H9 (cell line): ENCODE results near the gene HNF1B. TPM values are rescaled to one million over a fixed set of nuclear protein-coding genes. Genes with fewer than 3 reads are reported as not detected.

Experiments
- DNase-seq: peaks from one replicate; pipeline ENCODE4 v3.0.0-alpha.2; 2017
- H2AFZ ChIP-seq: one replicate; pipeline ENCODE4 v1.6.1; 2013; ENCODE audit warnings: mild to moderate bottlenecking, low read length, control low read depth, moderate library complexity
- H2AK5ac ChIP-seq: 2 replicates; pipeline ENCODE4 v1.6.1; 2013; ENCODE audit warnings: low read length, control low read depth, mixed read lengths; ENCODE audit not compliant: insufficient read length
- H2BK120ac ChIP-seq: one replicate; pipeline ENCODE4 v1.6.1; 2013; ENCODE audit warnings: low read depth, mild to moderate bottlenecking, low read length, control low read depth, inconsistent platforms; ENCODE audit not compliant: poor library complexity, severe bottlenecking
- H2BK12ac ChIP-seq: 2 replicates; pipeline ENCODE4 v1.6.1; 2013; ENCODE audit warnings: low read length, control low read depth, mixed read lengths, low read depth; ENCODE audit not compliant: insufficient read length
- H2BK15ac ChIP-seq: 2 replicates; pipeline ENCODE4 v1.6.1; 2013; ENCODE audit warnings: low read depth, low read length, control low read depth
- H2BK20ac ChIP-seq: one replicate; pipeline ENCODE4 v1.6.1; 2013; ENCODE audit warnings: low read depth, mild to moderate bottlenecking, low read length, control low read depth, inconsistent platforms; ENCODE audit not compliant: poor library complexity, severe bottlenecking
- H2BK5ac ChIP-seq: 2 replicates; pipeline ENCODE4 v1.6.1; 2013; ENCODE audit warnings: low read length, control low read depth, mixed read lengths; ENCODE audit not compliant: insufficient read length
- H3K14ac ChIP-seq: 2 replicates; pipeline ENCODE4 v1.6.1; 2013; ENCODE audit warnings: low read length, control low read depth; ENCODE audit not compliant: insufficient read depth
- H3K18ac ChIP-seq: 2 replicates; pipeline ENCODE4 v1.6.1; 2013; ENCODE audit warnings: low read depth, mild to moderate bottlenecking, mixed read lengths, low read length, control low read depth; ENCODE audit not compliant: insufficient read length
- H3K23ac ChIP-seq: 2 replicates; pipeline ENCODE4 v1.6.1; 2013; ENCODE audit warnings: low read length, control low read depth, mixed read lengths, low read depth; ENCODE audit not compliant: insufficient read length
- H3K23me2 ChIP-seq: 2 replicates; pipeline ENCODE4 v1.6.1; 2013; ENCODE audit warnings: low read depth, mild to moderate bottlenecking, mixed read lengths, low read length, control low read depth; ENCODE audit not compliant: insufficient read length, poor library complexity, severe bottlenecking
- H3K27ac ChIP-seq: 2 replicates; pipeline ENCODE4 v1.5.1; 2013; ENCODE audit warnings: low read length, control low read depth, mixed read lengths, low read depth; ENCODE audit not compliant: insufficient read length
- H3K27me3 ChIP-seq: 2 replicates; pipeline ENCODE4 v1.6.1; 2013; ENCODE audit warnings: low read length, control low read depth, inconsistent platforms; ENCODE audit not compliant: insufficient read depth
- H3K4ac ChIP-seq: 2 replicates; pipeline ENCODE4 v1.6.1; 2013; ENCODE audit warnings: low read depth, mild to moderate bottlenecking, control low read depth, inconsistent platforms, low read length, moderate library complexity
- H3K4me1 ChIP-seq: 2 replicates; pipeline ENCODE4 v1.6.1; 2013; ENCODE audit warnings: low read length, control low read depth, inconsistent platforms; ENCODE audit not compliant: insufficient read depth
- H3K4me2 ChIP-seq: 2 replicates; pipeline ENCODE4 v1.6.1; 2013; ENCODE audit warnings: low read length, control low read depth, mixed read lengths; ENCODE audit not compliant: insufficient read length, insufficient read depth
- H3K56ac ChIP-seq: 2 replicates; pipeline ENCODE4 v1.6.1; 2013; ENCODE audit warnings: low read depth, mild to moderate bottlenecking, mixed read lengths, low read length, control low read depth; ENCODE audit not compliant: insufficient read length
- H3K79me1 ChIP-seq: 2 replicates; pipeline ENCODE4 v1.6.1; 2013; ENCODE audit warnings: low read depth, mild to moderate bottlenecking, moderate library complexity, low read length, control low read depth, inconsistent platforms; ENCODE audit not compliant: insufficient read depth, poor library complexity, severe bottlenecking
- H3K79me2 ChIP-seq: 2 replicates; pipeline ENCODE4 v1.6.1; 2013; ENCODE audit warnings: low read length, control low read depth, inconsistent platforms; ENCODE audit not compliant: insufficient read depth
- H3K9ac ChIP-seq: 2 replicates; pipeline ENCODE4 v1.6.1; 2013; ENCODE audit warnings: low read length, control low read depth, mixed read lengths; ENCODE audit not compliant: insufficient read length; ENCODE audit errors: extremely low read depth
- H3K9me3 ChIP-seq: one replicate; pipeline ENCODE4 v1.6.1; 2013; ENCODE audit warnings: low read depth, low read length, inconsistent platforms; ENCODE audit not compliant: control insufficient read depth
- H3T11ph ChIP-seq: one replicate; pipeline ENCODE4 v1.6.1; 2013; ENCODE audit warnings: mild to moderate bottlenecking, low read length, control low read depth, inconsistent platforms
- H4K20me1 ChIP-seq: one replicate; pipeline ENCODE4 v1.6.1; 2013; ENCODE audit not compliant: control insufficient read depth, insufficient read length, insufficient read depth
- H4K5ac ChIP-seq: 2 replicates; pipeline ENCODE4 v1.6.1; 2013; ENCODE audit warnings: low read depth, mild to moderate bottlenecking, mixed read lengths, low read length, control low read depth; ENCODE audit not compliant: insufficient read length
- H4K8ac ChIP-seq: replicated peaks from 2 replicates; pipeline ENCODE4 v1.6.1; 2013; ENCODE audit warnings: low read length, control low read depth, mixed read lengths, low read depth; ENCODE audit not compliant: insufficient read length
- H4K91ac ChIP-seq: 2 replicates; pipeline ENCODE4 v1.6.1; 2013; ENCODE audit warnings: low read depth, mild to moderate bottlenecking, moderate library complexity, mixed read lengths, low read length, control low read depth; ENCODE audit not compliant: insufficient read length
- H3K27ac Mint-ChIP-seq, 3 experiments: 2 replicates in 2 of 3; 3 replicates in 1 of 3; pipeline ENCODE4 v1.8.0; 2020 to 2021; ENCODE audit warnings: mixed read lengths in 3 of 3, mild to moderate bottlenecking in 1 of 3, moderate library complexity in 1 of 3
- H3K27me3 Mint-ChIP-seq: 2 replicates; pipeline ENCODE4 v1.8.0; 2021; ENCODE audit warnings: low read depth, mild to moderate bottlenecking, moderate library complexity, mixed read lengths
- H3K36me3 Mint-ChIP-seq, 3 experiments: 2 replicates in 2 of 3; 3 replicates in 1 of 3; pipeline ENCODE4 v1.8.0; 2020 to 2021; ENCODE audit warnings: low read depth in 3 of 3, mixed read lengths in 3 of 3; ENCODE audit not compliant: insufficient read depth in 1 of 3
- H3K4me1 Mint-ChIP-seq, 2 experiments: 2 replicates each; pipeline ENCODE4 v1.8.0; 2020; ENCODE audit warnings: mixed read lengths in 2 of 2
- H3K4me3 Mint-ChIP-seq, 2 experiments: 2 replicates in 1 of 2; 3 replicates in 1 of 2; pipeline ENCODE4 v1.8.0; 2020 to 2021; ENCODE audit warnings: mild to moderate bottlenecking in 2 of 2, mixed read lengths in 2 of 2, moderate library complexity in 1 of 2
- H3K9me3 Mint-ChIP-seq, 2 experiments: 2 replicates in 1 of 2; 3 replicates in 1 of 2; pipeline ENCODE4 v1.8.0; 2020; ENCODE audit warnings: mild to moderate bottlenecking in 2 of 2, mixed read lengths in 2 of 2, moderate library complexity in 1 of 2
- CTCF ChIP-seq: fragments of 200-600 bp; sonication (generic); conservative IDR thresholded peaks from 3 replicates; pipeline ENCODE4 v1.8.0; 2021; ENCODE audit warnings: antibody characterized with exemption, mild to moderate bottlenecking
- WGBS: extraction: QIAGEN DNeasy Blood & Tissue Kit; methylation state at CpG from one replicate; pipeline ENCODE4 v1.1.7; 2013; ENCODE audit warnings: missing lambda C conversion rate, low lambda C conversion rate, mixed read lengths; ENCODE audit not compliant: insufficient read length; ENCODE audit errors: extremely low coverage; 5-methylcytosine and 5-hydroxymethylcytosine counted together
- total RNA-seq: library from RNA; stranded (reverse); gene quantifications from 2 replicates; pipeline ENCODE4 v1.2.1, GENCODE V29; 2021

HNF1B gene
- total RNA-seq, 1 experiment from 2014 or later, result not detected

GRCh38 chr17:37677021-37677420 is 67.8 kb downstream of the HNF1B start:
- Mint-ChIP-seq H3K27me3 (peaks cover 2% of the 10 kb centered on the region), H3K9me3 (peaks cover 4 to 10% of the 10 kb centered on the region in 2 experiments; a peak in 2 of 5 replicates), H3K36me3 (peaks cover 0 to 5% (median 0%) of the 10 kb centered on the region in 3 experiments; a peak in 2 of 7 replicates), H3K4me1 (peaks cover 0 to 2% of the 10 kb centered on the region in 2 experiments; a peak in 1 of 4 replicates), H3K27ac (no peak overlapping the region), H3K4me3 (no peak overlapping the region)
- Histone ChIP-seq H2BK15ac (no peak overlapping the region), H3K4me2 (no peak overlapping the region), H3K18ac (no peak overlapping the region), H4K91ac (no peak overlapping the region), H2BK20ac (no peak overlapping the region), H3K27ac (no peak overlapping the region), H3T11ph (no peak overlapping the region), H2BK120ac (no peak overlapping the region), H3K14ac (no peak overlapping the region), H3K9me3 (no peaks in the 10 kb centered on the region), H4K20me1 (no peaks in the 10 kb centered on the region), H3K23me2 (peaks cover 2% of the 10 kb centered on the region), H2BK5ac (no peak overlapping the region), H3K56ac (no peak overlapping the region), H3K79me2 (no peaks in the 10 kb centered on the region), H2AK5ac (no peak overlapping the region), H3K9ac (no peak overlapping the region), H3K4ac (no peak overlapping the region), H2BK12ac (no peak overlapping the region), H3K23ac (no peak overlapping the region), H3K27me3 (no peaks in the 10 kb centered on the region), H3K79me1 (no peaks in the 10 kb centered on the region), H4K5ac (no peak overlapping the region), H2AFZ (no peak overlapping the region), H3K4me1 (no peaks in the 10 kb centered on the region), H4K8ac (no peak overlapping the region)
- no peak for DNase-seq
- WGBS, result no CpG with 5 or more reads among the region's 1 CpG
- no peak for TF ChIP-seq CTCF
